RPMI7951 (cell line): ENCODE results near the gene APOOL. TPM values are rescaled to one million over a fixed set of nuclear protein-coding genes. Genes with fewer than 3 reads are reported as not detected.

ENCODE experiments used
- DNase-seq: peaks from one replicate; pipeline ENCODE4 v3.0.0-alpha.2; 2012; ENCODE audit warnings: low read depth
- total RNA-seq: library from RNA; depleted of rRNA; stranded (reverse); fragments of >200 nt; shearing (Covaris generic); gene quantifications from 2 replicates; pipeline ENCODE4 v1.2.3, GENCODE V29; 2014; rRNA removed

Gene APOOL
- total RNA-seq, 1 experiment from 2014 or later, result 7.4 TPM

GRCh38 chrX:85084770-85085393 is 81.2 kb downstream of the APOOL start:
- peak; percentile 3 for DNase-seq

- no peak for DNase-seq
These were observed 85.7 kb downstream of the APOOL start for GRCh38 chrX:85089321-85089840.

GRCh38 chrX:85107407-85107806 is 103.7 kb downstream of the APOOL start:
- DNase-seq, result peak; percentile 19

GRCh38 chrX:85108165-85108564 is 104.5 kb downstream of the APOOL start:
- no peak for DNase-seq

GRCh38 chrX:85109235-85109634 is 105.6 kb downstream of the APOOL start:
- peak; percentile 23 for DNase-seq

- no peak for DNase-seq
These were observed 107.7 kb downstream of the APOOL start for GRCh38 chrX:85111347-85111746.

GRCh38 chrX:85112293-85112692 is 108.6 kb downstream of the APOOL start:
- no peak for DNase-seq

GRCh38 chrX:85113746-85114145 is 110.1 kb downstream of the APOOL start:
- no peak for DNase-seq

- no peak for DNase-seq
These were observed 110.5 kb downstream of the APOOL start for GRCh38 chrX:85114171-85114570.

- DNase-seq, result no peak
These were observed 111.1 kb downstream of the APOOL start for GRCh38 chrX:85114776-85115175.

- DNase-seq, result no peak
These were observed 111.6 kb downstream of the APOOL start for GRCh38 chrX:85115252-85115651.

GRCh38 chrX:85136409-85136808 is 132.7 kb downstream of the APOOL start:
- DNase-seq, result no peak

GRCh38 chrX:85139422-85139821 is 135.7 kb downstream of the APOOL start:
- no peak for DNase-seq

- no peak for DNase-seq
These were observed 137.3 kb downstream of the APOOL start for GRCh38 chrX:85140964-85141363.

Other genes starting within 250 kb of the APOOL start
- not detected in 2 replicates for gene SATL1, start 239.9 kb downstream of the APOOL start, total RNA-seq
- gene ZNF711, start 240.1 kb downstream of the APOOL start, total RNA-seq, result 0.12 TPM in 1 of 2 replicates, not detected in the other